ENCODE measurements around the gene GPR33.

GPR33 gene, protein sequence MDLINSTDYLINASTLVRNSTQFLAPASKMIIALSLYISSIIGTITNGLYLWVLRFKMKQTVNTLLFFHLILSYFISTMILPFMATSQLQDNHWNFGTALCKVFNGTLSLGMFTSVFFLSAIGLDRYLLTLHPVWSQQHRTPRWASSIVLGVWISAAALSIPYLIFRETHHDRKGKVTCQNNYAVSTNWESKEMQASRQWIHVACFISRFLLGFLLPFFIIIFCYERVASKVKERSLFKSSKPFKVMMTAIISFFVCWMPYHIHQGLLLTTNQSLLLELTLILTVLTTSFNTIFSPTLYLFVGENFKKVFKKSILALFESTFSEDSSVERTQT

DNA sequence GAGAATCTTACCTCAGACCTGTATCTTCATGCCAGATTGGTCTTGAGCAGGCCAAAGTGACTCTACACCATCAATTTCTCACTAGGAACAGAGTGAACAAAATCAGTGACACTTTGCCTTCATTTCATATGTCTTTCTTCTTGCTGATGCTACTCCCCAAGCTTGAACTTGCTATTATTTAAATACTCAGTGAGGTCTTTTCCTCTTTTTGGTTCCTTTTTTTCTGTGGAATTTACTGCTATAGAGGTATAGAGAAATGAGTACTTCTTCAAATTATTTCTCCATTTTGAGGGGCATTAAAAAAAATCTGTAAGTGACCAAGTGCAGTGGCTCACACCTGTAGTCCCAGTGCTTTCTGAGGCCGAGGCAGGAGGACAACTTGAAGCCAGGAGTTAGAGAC lies at the start of gene GPR33:
GPR33 (minus strand) TSS at position 154 of the 400 bp plus-strand sequence. CDS start 4,074 bp downstream, outside the sequence.
- peak within 1 kb of the TSS; percentile 14 for H3K27ac Mint-ChIP-seq
- no peaks in the 10 kb centered on the region for H3K9me3 Mint-ChIP-seq
- no peaks in the 10 kb centered on the region for H3K27me3 Mint-ChIP-seq
- peak within 1 kb of the TSS; percentile 17 to 39 for H3K4me3 Mint-ChIP-seq
- ATAC-seq (replicated peaks) (peak; percentile 51 to 61), DNase-seq (no peak)
- peaks cover 3 to 4% of the 10 kb centered on the region in 2 donors for H3K36me3 Mint-ChIP-seq
- peaks cover 34 to 66% of the 10 kb centered on the region in 2 donors for H3K4me1 Mint-ChIP-seq

DNA sequence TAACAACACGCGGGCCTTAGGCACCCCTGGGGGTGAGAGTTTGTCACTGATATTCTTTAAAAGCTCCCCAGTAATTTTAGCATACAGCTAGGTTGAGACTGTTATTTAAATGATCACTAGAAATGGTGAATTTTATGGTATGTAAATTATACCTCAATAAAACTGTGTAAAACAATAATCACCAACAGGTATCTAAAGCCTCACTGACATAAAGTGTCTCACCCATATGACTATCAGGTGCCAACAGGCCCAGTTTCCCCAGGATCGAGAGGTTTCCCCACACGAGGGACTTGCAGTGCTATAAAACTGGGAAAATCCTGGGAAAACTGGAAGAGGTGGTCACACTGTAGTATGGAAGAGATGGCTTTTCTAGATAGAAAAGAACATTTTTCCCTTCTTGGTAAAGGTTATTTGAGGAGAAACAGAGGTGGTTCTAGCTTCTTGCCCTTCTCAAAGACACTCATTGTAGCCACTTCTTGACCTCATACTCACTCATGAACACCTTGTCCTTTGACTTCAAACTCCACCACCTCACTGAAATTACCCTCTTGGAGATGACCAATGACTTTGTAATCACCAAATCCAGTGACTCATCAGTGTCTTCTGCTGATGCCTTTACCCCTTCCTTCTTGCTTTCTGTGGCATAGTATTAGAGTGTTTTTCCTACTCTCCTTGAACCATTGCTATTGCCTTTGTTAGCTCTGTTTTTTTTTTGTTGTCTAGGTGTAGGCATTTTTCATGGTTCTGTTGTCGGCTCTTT lies 48.5 kb upstream of the GPR33 start:
- Mint-ChIP-seq H3K27me3 (peaks cover 0 to 11% of the 10 kb centered on the region in 2 donors), H3K27ac (no peak overlapping the region), H3K4me3 (no peak overlapping the region), H3K4me1 (no peaks in the 10 kb centered on the region), H3K9me3 (no peaks in the 10 kb centered on the region), H3K36me3 (no peaks in the 10 kb centered on the region)
- DNase-seq = no peak
- no peak for ATAC-seq (replicated peaks)

DNA sequence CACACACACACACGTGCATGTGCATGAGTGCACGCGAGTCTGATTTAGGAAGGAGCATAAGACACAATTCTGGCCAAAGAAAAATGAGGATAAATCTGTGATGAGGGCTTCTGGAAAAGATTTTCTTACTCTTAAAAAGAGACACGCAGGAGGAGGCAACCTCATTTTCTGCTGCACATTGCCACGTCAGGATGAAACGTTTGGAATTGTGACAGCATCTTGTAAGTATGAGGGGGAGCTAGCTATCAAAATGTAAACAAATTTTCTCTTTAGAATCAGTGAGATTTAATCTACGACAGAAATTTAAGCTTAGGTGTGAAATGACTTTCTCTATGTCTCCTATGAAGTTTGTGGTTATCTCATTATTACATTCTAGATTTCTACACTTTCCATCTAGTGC lies 42.3 kb upstream of the GPR33 start:
- Mint-ChIP-seq H3K36me3 (no peaks in the 10 kb centered on the region), H3K4me1 (no peaks in the 10 kb centered on the region), H3K4me3 (no peak overlapping the region), H3K27me3 (no peaks in the 10 kb centered on the region), H3K27ac (no peak overlapping the region), H3K9me3 (peaks cover 0 to 1% of the 10 kb centered on the region in 2 donors)
- ATAC-seq (replicated peaks) (no peak), DNase-seq (no peak)

DNA sequence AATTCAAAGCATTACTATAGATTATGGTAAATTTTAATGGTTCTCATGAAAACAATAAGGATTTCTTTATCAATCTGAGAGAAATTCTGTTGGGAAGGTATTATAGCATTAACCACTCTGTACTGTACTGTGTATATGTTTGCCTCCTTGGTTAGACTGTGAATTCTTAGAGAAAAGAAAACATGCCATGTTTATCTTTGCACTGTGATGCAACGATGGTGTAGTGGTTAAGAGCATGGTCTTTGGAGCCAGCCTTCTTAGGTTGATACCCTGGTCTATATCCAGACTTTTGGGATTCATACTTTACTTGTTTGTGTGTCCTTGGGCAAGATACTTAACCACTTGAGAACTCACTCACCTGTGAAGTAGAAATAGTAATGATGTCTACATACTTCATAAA lies 41.2 kb upstream of the GPR33 start:
- H3K36me3 Mint-ChIP-seq = no peaks in the 10 kb centered on the region
- no peak for DNase-seq
- ATAC-seq (replicated peaks) = no peak
- no peak overlapping the region for H3K4me3 Mint-ChIP-seq
- no peaks in the 10 kb centered on the region for H3K27me3 Mint-ChIP-seq
- no peak overlapping the region for H3K27ac Mint-ChIP-seq
- no peaks in the 10 kb centered on the region for H3K4me1 Mint-ChIP-seq
- peaks cover 0 to 1% of the 10 kb centered on the region in 2 donors for H3K9me3 Mint-ChIP-seq

DNA sequence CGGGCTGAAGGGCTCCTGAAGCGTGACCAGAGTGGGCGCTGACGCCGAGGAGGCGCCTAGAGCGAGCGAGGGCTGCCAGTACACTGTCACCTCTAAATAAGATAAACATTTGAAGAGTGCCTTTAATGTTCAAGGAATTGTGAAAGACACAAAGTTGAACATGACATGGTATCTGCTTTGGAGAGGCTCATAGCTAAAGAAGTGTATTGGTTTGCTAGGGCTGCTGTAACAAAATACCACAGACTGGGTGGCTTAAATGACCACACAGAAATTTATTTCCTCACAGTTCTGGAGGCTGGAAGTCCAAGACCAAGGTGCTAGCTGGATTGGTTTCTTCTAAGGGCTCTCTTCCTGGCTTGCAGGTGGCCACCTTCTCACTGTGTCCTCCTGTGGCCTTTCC lies 39.7 kb upstream of the GPR33 start:
- Mint-ChIP-seq H3K27me3 (peaks cover 0 to 6% of the 10 kb centered on the region in 2 donors), H3K4me1 (no peaks in the 10 kb centered on the region), H3K9me3 (peaks cover 0 to 1% of the 10 kb centered on the region in 2 donors), H3K36me3 (no peaks in the 10 kb centered on the region), H3K27ac (no peak overlapping the region), H3K4me3 (no peak overlapping the region)
- no peak for DNase-seq
- ATAC-seq (replicated peaks) = no peak

DNA sequence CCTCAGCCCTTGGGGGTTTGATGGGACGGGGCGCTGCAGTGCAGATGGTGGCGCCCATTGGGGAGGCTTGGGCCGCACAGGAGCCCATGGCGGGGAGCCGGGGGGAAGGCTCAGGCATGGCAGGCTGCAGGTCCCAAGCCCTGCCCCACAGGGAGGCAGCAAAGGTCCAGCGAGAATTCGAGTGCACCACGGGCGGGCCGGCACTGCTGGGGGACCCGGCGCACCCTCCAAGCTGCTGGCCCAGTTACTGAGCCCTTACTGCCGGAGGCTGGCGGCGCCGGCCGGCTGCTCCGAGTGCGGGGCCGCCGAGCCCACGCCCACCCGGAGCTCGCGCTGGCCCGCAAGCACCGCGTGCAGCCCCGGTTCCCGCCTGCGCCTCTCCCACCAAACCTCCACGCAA lies 39.2 kb upstream of the GPR33 start:
- no peak overlapping the region for H3K4me3 Mint-ChIP-seq

DNA sequence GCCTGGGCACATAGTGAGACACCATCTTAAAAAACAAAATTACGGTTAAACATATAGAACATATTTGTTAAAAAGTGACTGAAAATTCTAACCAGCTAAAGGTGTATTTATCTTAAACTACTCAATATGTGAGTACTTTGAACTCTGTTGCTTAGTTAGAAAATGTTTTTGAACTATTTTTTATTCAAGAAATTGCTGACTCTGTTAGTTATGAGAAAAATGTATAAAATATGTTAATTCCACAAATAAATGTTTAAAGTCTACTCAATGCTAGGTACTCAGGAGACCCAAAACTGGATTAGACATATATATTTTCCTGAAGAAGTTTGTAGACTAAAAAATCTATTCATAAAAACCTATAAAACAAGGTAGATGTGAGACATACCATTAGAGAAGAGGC lies 23.0 kb upstream of the GPR33 start:
- Mint-ChIP-seq H3K4me3 (no peak overlapping the region), H3K27me3 (peaks cover 5 to 6% of the 10 kb centered on the region in 2 donors), H3K36me3 (no peaks in the 10 kb centered on the region), H3K4me1 (no peaks in the 10 kb centered on the region), H3K27ac (no peak overlapping the region), H3K9me3 (no peaks in the 10 kb centered on the region)
- no peak for ATAC-seq (replicated peaks)
- DNase-seq = no peak

More for the DNA sequence above, 39.2 kb upstream of the GPR33 start:
- Mint-ChIP-seq H3K27ac (no peak overlapping the region), H3K36me3 (no peaks in the 10 kb centered on the region), H3K27me3 (peaks cover 0 to 6% of the 10 kb centered on the region in 2 donors), H3K4me1 (no peaks in the 10 kb centered on the region), H3K9me3 (peaks cover 0 to 1% of the 10 kb centered on the region in 2 donors)
- ATAC-seq (replicated peaks) = no peak
- no peak for DNase-seq

DNA sequence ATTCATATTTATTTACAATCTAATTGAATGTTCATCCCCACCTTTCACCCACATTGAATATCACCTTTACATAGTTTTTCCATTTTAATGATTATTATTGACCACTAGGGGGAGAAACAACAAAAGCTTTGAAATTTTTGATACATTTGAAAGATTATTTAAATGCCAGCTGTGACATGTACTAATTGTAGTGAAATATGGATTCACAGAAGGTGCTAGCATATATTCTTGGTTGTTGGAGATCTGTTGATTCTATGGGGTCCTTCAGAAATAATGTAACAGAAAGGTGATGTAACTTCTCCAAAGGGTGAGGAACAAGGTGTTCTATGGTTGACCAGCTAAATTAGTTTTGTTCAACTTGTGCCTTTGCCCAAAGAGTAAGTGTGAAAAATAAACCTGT lies 22.4 kb upstream of the GPR33 start:
- Mint-ChIP-seq H3K4me1 (no peaks in the 10 kb centered on the region), H3K27ac (no peak overlapping the region), H3K27me3 (peaks cover 5 to 6% of the 10 kb centered on the region in 2 donors), H3K4me3 (no peak overlapping the region), H3K9me3 (no peaks in the 10 kb centered on the region), H3K36me3 (no peaks in the 10 kb centered on the region)
- DNase-seq = no peak
- ATAC-seq (replicated peaks) = no peak

DNA sequence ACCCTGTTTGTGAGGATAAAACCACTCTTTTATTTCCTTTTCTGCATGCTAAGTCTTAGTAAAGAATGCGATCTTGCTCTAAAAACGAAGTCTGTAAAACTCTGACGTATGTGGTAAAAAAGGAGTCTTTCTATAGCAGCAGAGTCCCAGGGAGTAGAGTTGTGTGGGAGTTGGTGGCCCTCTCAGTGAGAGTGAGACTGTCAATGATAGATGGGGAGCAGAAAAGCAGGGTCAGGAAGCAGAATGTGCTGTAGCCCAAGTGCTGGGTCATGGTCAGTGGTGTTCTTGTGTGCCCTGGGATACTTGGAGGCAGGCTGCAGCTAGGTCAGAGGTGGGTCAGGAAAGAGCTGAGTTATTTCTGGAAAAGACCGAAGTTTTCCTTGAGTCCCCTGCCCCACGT lies 20.3 kb upstream of the GPR33 start:
- H3K4me3 Mint-ChIP-seq = no peak overlapping the region

DNA sequence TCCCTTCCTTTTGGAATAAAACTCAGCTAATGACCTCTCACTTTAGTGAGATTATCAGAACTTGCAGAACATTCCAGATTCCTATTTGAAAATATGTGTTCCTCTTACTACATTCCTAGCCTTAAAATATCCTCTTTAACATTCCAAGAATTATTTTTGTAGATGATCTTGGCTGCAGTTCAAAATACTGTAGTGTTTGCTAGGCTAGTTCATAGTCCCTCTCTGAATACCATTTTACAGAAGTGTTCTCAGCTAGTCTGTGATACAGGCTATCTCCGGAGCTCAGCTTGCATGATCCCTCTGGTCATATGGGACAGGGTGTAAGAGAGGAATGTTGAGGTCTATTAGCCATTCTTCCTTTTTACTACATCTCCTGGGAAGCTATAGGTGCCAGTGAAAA lies 17.6 kb upstream of the GPR33 start:
- DNase-seq (no peak), ATAC-seq (replicated peaks) (no peak)
- H3K9me3 Mint-ChIP-seq = no peaks in the 10 kb centered on the region
- H3K27me3 Mint-ChIP-seq = peaks cover 0 to 5% of the 10 kb centered on the region in 2 donors
- no peak overlapping the region for H3K27ac Mint-ChIP-seq
- no peak overlapping the region for H3K4me3 Mint-ChIP-seq
- no peaks in the 10 kb centered on the region for H3K4me1 Mint-ChIP-seq
- H3K36me3 Mint-ChIP-seq = no peaks in the 10 kb centered on the region

More for the DNA sequence above, 20.3 kb upstream of the GPR33 start:
- Mint-ChIP-seq H3K36me3 (no peaks in the 10 kb centered on the region), H3K9me3 (no peaks in the 10 kb centered on the region), H3K27me3 (peaks cover 5 to 6% of the 10 kb centered on the region in 2 donors), H3K4me1 (no peaks in the 10 kb centered on the region), H3K27ac (no peak overlapping the region)
- ATAC-seq (replicated peaks) (no peak), DNase-seq (no peak)

DNA sequence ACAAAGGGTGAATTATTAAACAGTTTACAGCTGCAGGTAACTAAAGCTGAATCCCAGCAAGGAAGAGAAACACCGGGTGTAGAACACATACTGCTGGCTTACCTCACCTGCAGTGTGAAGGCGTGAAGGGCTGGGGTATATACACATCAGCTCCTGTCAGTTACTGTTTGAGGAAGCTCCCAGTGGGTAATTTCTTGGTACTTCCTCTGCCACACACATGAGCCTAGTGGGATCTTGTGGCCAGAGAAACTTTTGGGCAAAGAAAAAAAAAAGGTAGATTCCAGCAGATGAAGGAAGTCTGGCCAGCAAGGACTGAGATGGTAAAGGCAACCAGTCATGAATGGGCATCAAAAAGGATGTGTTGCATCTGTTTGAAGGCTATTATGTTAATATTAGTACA lies 14.0 kb upstream of the GPR33 start:
- ATAC-seq (replicated peaks) (no peak), DNase-seq (no peak)
- H3K4me1 Mint-ChIP-seq = no peaks in the 10 kb centered on the region
- no peaks in the 10 kb centered on the region for H3K36me3 Mint-ChIP-seq
- no peak overlapping the region for H3K27ac Mint-ChIP-seq
- no peak overlapping the region for H3K4me3 Mint-ChIP-seq
- H3K9me3 Mint-ChIP-seq = peaks cover 0 to 4% of the 10 kb centered on the region in 2 donors
- H3K27me3 Mint-ChIP-seq = peaks cover 9 to 12% of the 10 kb centered on the region in 2 donors

DNA sequence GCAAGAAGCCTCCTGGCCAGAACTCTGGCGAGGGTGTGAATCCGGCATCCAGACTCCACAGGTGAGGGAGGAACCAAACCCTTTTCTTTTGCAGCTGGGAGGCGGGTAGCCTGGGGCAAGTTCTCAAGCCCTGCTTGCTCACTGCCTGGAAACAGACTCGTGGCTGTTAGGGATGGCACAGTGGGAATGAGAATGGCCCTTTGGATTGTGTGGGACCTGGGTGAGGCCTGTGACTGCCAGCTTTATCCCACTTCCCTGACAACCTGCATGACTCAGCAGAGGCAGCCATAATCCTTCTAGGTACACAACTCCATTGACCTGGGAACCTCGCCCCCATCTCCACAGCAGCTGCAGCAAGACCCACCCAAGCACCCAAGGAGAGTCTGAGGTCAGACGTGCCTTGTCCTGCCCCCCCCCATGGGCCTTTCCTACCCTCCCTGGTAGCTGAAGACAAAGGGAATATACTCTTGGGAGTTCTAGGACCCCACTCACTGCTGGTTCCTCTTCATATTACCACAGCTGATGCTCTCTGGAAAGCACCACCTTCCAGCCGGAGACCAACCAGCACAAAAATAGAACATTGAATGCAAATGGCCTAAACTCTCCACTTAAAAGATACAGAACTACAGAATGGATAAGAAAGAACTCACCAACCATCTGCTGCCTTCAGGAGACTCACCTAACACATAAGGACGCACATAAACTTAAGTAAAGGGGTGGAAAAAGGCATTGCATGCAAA lies 5.1 kb upstream of the GPR33 start:
- peaks cover 2 to 3% of the 10 kb centered on the region in 2 donors for H3K9me3 Mint-ChIP-seq

DNA sequence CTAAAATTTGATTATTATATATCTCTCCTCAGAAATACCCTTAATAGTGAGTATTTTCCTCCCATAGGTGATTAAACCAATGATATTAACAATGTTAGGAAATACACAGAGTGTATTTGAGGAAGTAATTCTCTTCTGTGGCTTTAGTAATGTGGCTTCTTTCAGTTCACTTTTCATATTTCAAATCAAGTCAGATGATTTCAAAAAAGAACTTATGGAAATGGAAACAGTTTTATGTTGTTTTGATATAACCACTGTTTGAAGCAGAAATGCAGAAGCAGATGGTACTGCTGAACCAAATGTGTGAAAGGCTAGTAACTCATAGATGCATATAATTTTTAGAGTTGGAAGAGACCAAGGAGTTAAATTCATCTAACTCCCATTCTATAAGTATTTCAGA lies 1.9 kb upstream of the GPR33 start:
- Mint-ChIP-seq H3K36me3 (peaks cover 3 to 8% of the 10 kb centered on the region in 2 donors), H3K4me3 (peak overlapping the region in 1 of 2 donors; percentile 30), H3K27ac (no peak overlapping the region), H3K4me1 (peaks cover 41 to 75% of the 10 kb centered on the region in 2 donors), H3K27me3 (no peaks in the 10 kb centered on the region), H3K9me3 (no peaks in the 10 kb centered on the region)
- ATAC-seq (replicated peaks) (peak; percentile 84), DNase-seq (no peak)

More for the DNA sequence above, 5.1 kb upstream of the GPR33 start:
- Mint-ChIP-seq H3K27ac (peak overlapping the region; percentile 82), H3K4me1 (peaks cover 31 to 54% of the 10 kb centered on the region in 2 donors), H3K27me3 (peaks cover 27% of the 10 kb centered on the region in 2 donors), H3K36me3 (peaks cover 3 to 7% of the 10 kb centered on the region in 2 donors), H3K4me3 (peak overlapping the region; percentile 23 to 28)
- ATAC-seq (replicated peaks) (peak; percentile 17 to 42), DNase-seq (no peak)

DNA sequence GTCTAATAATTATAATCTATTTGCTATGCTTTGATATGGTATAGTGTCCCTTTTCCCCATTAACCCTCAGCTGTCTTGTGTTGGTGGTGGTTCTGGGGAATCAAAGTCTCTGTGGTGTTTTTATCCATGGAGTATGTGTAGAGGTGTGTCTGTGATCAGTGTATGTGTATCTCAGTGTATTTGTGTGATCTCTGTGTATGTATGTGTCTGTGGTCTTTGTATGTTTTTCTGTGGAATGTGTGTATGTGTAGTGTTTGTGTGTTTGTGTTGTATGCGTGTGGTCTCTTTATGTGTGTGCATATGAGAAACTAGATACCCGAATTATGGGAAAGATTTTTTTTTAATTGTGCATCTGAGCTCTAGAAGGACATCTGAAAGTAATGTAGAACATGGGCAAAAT lies 1.1 kb downstream of the GPR33 start:
- DNase-seq (no peak), ATAC-seq (replicated peaks) (no peak)
- H3K4me1 Mint-ChIP-seq = peaks cover 26 to 57% of the 10 kb centered on the region in 2 donors
- H3K9me3 Mint-ChIP-seq = no peaks in the 10 kb centered on the region
- no peak overlapping the region for H3K27ac Mint-ChIP-seq
- no peak overlapping the region for H3K4me3 Mint-ChIP-seq
- H3K27me3 Mint-ChIP-seq = peaks cover 0 to 2% of the 10 kb centered on the region in 2 donors
- H3K36me3 Mint-ChIP-seq = peaks cover 3 to 4% of the 10 kb centered on the region in 2 donors

All from stimulated activated naive B cell treated with anti-CD40 and anti-IgM and Interleukin-4, amounts not matched to agents 10 μg/mL and 1 μg/mL and 100 μg/mL, for 72 hours (primary cell).